Stimulated activated CD4-positive, alpha-beta T cell treated with anti-CD3 and anti-CD28 coated beads, Interleukin-4, amount 100 ng/mL, for 48 hours (primary cell): Measurements from ENCODE around the gene ALG8.
"Not testable (repeated sequence)": the region's sequence is repeated elsewhere in the genome, so short reads cannot be mapped to it uniquely, and the experiment has no call there.

Experiments
- DNase-seq, 2 donors: peaks; one replicate each; pipeline ENCODE4 v3.0.0-alpha.2; 2020; ENCODE audit warnings: low read depth in 2 of 2

The ALG8 gene

DNA sequence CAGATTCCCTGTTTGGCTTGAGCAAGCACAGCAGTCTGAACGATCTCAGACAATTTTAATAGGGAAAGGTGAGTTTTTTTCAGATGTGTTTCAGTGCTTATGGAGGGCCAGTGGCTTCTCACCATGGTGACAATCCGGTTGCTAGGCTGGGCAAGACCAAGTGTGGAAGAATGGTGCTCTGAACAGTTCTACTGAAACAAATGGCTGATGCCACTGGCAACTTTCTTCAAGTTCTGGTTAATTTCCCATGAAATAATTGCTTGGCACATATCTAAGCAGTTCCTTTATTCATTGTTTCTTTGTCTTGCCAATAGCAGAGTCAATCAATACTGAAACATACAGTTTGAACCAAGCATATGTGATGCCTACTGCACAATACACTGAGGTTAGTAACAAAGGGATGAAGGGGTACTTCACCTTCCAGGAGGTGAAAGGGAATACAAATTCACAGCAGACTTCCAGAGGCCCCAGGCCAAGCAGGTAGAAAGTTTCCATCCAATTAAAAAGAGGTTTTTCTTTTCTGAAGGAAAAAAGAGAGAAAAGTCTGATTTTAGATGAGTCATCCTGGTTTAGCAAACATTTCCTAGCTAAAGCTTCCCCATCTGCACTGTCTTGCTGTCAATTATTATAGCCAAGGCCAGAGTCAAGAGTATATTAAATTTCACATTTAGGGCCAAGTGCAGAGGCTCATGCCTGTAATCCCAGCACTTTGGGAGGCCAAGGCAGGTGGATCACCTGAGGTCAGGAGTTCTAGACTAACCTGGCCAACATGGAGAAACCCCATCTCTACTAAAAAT, 38.6 kb downstream of the ALG8 start:
- no peak for DNase-seq

DNA sequence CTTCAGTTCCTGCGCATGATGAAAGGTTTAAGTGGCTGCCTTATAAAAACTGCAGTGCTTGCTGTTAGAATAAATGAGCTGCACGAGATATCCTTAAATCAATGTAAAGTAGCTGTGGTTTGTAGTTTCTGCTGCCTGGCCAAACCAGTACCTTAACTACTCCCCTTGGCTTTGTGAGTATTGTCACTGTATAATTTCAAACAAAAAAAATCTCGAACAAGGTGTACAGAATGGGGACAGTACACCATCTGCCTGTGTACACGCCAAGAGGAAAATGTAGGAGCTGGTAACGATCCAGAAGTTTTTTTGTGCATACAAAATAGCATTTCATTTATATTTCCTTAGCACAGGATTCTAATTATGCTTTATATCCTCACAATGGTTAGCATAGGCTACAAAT, 39.2 kb downstream of the ALG8 start:
- DNase-seq, result no peak

- DNase-seq, result no peak
Observed at GRCh38 chr11:78099666-78100065, 39.8 kb downstream of the ALG8 start.

DNA sequence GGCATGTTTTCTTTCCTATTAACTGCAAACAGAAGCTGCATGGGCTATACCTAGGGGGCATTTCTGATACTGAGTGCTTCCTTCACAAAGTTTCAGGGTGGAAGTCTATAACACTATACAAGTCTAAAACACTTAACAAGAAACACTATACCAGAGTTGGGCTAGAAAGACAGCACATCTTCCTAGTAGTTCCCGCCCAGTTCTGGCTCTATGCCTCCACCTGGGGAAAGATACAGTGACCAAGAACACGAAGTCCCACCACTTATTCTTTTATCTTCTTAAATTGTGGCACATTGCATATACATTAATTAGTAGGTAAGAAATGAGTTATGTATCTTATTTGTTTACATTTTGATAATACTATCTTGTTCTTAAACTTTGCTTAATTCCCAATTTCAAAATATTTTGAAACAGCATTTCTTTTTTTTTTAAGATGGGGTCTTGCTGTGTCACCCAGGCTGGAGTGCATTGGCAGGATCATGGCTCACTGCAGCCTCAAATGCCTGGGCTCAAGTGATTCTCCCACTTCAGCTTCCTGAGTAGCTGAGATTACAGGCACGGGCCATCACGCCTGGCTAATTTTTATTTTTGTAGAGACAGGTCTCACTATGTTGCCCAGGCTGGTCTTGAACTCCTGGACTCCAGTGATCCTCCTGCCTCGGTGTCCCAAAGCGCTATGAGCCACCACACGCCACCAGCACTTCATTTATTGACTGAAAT, 41.6 kb downstream of the ALG8 start:
- DNase-seq, result no peak

- no peak for DNase-seq
Observed at GRCh38 chr11:78094250-78094649, 45.2 kb downstream of the ALG8 start.

- not testable (repeated sequence) for DNase-seq
Observed at GRCh38 chr11:78086521-78087074, 52.8 kb downstream of the ALG8 start.

DNA sequence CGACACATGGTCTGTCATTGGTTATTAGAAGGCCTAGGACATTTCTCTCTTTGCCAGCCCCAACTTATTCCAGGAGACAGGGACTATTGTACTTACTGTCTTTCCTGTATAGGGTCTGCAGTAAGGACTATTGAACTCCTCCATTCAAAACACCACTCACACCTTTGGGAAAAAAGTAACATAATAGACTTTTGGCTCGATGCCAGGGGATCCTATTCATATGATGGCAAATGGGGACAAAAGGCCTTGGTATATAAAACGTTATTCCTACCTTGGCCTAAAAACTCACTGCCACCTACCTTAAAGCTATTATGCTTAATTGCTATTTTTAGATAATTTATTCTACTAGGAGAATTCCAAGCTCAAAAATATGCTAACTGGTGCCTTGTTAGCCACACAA, 53.5 kb downstream of the ALG8 start:
- no peak for DNase-seq

GRCh38 chr11:78084506-78084905, 54.9 kb downstream of the ALG8 start:
- not testable (repeated sequence) for DNase-seq

DNA sequence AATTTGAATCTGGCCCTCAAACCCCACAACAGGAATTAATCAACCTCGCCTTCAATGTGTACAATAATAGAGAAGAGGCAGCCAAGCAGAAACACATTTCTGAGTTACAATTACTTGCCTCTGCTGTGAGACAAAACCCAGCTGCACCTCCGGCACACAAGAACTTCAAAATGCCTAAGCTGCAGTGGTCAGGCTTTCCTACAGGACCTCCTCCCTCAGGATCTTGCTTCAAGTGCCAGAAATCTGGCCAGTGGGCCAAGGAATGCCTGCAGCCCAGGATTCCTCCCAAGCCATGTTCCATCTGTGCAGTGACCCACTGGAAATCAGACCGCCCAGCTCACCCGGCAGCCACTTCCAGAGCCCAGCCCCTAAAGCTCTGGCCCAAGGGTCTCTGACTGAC, 56.4 kb downstream of the ALG8 start:
- no peak for DNase-seq

DNA sequence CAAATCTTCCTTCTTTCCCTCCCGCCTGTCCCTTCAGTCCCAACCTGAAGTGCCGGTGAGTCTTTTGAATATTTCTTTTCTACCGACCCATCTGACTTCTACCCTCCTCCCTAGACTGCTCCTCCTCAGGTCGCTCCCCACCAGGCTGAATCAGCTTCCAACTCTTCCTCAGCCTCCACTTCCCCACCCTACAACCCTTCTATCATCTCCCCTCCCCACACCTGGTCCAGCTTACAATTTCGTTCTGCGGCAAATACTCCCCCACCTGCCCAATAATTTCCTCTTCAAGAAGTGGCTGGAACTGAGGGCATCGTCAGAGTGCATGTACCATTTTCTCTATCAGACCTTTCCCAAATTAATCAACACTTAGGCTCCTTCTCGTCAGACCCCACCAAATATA, 57.3 kb downstream of the ALG8 start:
- DNase-seq, result no peak

DNA sequence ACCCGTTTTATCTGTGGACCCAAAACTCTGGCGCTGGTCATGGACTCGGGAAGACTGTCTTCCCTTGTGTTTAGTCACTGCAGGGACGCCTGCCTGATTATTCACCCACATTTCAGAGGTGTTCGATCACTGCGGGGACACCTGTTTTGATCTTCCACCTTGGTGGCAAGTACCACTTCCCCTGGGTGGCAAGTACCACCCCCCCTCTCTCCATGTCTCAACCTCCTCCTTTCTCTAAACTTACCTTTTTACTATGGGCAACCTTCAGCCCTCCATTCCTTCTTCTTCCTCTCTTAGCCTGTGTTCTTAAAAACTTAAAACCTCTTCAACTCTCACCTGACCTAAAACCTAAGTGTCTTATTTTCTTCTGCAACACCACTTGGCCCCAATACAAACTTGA, 57.8 kb downstream of the ALG8 start:
- DNase-seq, result no peak

DNA sequence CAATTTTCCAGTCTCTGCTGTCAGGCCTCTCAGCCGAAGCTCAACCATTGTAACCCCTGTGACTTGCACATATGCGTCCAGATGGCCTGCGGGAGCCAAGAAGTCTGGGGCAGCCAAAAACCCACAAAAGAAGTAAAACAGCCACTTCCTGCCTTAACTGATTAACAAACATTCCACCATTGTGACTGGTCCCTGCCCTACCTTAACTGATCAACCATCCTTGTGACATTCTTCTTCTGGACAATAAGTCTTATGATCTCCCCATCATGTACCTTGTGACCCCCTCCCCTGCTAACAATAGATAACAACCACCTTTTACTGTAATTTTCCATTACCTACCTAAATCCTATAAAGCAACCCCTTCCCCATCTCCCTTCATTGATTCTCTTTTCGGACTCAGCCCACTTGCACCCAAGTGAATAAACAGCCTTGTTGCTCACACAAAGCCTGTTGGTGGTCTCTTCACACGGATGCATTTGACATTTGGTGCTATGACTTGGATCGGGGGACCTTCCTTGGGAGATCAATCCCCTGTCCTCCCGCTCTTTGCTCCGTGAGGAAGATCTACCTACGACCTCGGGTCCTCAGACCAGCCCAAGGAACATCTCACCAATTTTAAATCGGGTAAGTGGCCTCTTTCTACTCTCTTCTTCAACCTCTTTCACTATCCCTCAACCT, 58.5 kb downstream of the ALG8 start:
- no peak for DNase-seq

DNA sequence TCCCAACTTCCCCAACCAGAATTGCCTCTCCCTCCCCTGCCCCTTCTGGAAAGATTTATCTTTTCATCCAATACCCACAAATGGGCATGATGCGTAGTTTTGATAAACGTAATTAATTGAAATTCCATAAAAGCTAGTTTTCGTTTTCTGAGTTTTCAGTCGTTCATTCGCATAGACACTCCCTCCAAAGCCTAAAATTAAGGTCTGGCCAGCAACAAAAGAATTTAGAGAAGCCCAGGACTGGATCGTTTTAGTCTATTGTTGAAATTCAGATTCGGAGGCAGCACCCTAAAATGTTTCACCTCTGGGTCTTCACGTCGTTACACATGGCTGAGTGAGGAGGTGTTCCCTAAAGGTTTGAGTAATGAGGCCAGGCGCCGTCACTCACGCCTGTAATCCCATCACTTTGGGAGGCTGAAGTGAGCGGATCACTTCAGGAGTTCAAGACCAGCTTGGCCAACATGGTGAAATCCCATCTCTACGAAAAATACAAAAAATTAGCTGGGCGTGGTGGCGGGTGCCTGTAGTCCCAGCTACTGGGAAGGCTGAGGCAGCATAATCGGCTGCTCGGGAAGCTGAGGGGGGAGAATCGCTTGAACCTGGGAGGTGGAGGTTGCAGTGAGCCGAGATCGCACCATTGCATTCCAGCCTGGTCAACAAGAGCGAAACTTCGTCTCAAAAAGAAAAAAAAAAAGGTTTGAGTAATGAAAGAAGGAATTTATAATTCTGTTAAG, 59.2 kb downstream of the ALG8 start:
- no peak for DNase-seq

GRCh38 chr11:78079232-78080083, 60.0 kb downstream of the ALG8 start, which contains the start of gene NDUFC2:
NDUFC2 (minus strand) TSS chr11:78079862; CDS start chr11:78079744, 118 bp downstream.
- DNase-seq, result peak; percentile 60 to 67

- DNase-seq, result no peak
Observed at GRCh38 chr11:78078218-78079167, 60.9 kb downstream of the ALG8 start.

DNA sequence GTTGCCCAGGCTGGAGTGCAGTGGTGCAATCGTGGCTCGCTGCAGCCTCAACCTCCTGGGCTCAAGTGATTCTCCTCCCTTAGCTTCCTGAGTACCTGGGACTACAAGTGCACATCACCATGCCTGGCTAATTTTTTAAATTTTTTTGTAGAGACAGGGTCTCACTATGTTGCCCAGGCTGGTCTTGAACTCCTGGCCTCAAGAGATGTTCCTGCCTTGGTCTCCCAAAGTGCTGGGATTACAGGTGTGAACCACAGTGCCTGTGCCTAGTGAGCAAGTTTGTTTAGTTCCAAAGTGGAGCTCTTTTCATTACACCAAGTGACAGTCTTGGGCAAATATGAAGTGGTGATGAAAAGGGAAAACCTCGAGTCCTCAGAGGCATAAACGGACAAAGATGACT, 61.8 kb downstream of the ALG8 start:
- DNase-seq, result not testable (repeated sequence)

- DNase-seq, result no peak
Observed at GRCh38 chr11:78076733-78077403, 62.6 kb downstream of the ALG8 start.

- no peak for DNase-seq
Observed at GRCh38 chr11:78074756-78075155, 64.7 kb downstream of the ALG8 start.

DNA sequence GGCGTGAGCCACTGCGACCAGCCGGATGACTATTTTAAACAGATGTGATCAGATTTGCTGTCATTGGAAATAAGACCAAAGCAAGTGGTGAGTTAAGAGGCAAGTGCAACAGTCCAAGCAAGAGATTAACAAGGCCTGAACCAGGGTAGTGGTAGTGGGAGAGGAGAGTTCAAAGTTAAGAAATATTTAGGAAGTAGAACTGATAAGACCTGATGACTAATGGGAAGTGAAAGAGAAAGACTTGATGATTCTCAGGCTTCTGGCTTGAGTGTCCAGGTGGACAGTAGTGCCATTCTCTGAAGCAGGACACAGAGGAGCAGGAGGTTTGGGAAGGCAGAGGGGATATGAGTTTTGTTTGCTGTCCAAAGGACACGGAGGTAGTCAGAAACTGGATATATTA, 67.0 kb downstream of the ALG8 start:
- DNase-seq, result no peak
